H9 (cell line): Measurements from ENCODE around the gene ASTN2. TPM values are rescaled to one million over a fixed set of nuclear protein-coding genes. Genes with fewer than 3 reads are reported as not detected.

Source experiments
- DNase-seq: peaks from one replicate; pipeline ENCODE4 v3.0.0-alpha.2; 2017
- H2AFZ ChIP-seq: one replicate; pipeline ENCODE4 v1.6.1; 2013; ENCODE audit warnings: mild to moderate bottlenecking, low read length, control low read depth, moderate library complexity
- H2AK5ac ChIP-seq: 2 replicates; pipeline ENCODE4 v1.6.1; 2013; ENCODE audit warnings: low read length, control low read depth, mixed read lengths; ENCODE audit not compliant: insufficient read length
- H2BK120ac ChIP-seq: one replicate; pipeline ENCODE4 v1.6.1; 2013; ENCODE audit warnings: low read depth, mild to moderate bottlenecking, low read length, control low read depth, inconsistent platforms; ENCODE audit not compliant: poor library complexity, severe bottlenecking
- H2BK12ac ChIP-seq: 2 replicates; pipeline ENCODE4 v1.6.1; 2013; ENCODE audit warnings: low read length, control low read depth, mixed read lengths, low read depth; ENCODE audit not compliant: insufficient read length
- H2BK15ac ChIP-seq: 2 replicates; pipeline ENCODE4 v1.6.1; 2013; ENCODE audit warnings: low read depth, low read length, control low read depth
- H2BK20ac ChIP-seq: one replicate; pipeline ENCODE4 v1.6.1; 2013; ENCODE audit warnings: low read depth, mild to moderate bottlenecking, low read length, control low read depth, inconsistent platforms; ENCODE audit not compliant: poor library complexity, severe bottlenecking
- H2BK5ac ChIP-seq: 2 replicates; pipeline ENCODE4 v1.6.1; 2013; ENCODE audit warnings: low read length, control low read depth, mixed read lengths; ENCODE audit not compliant: insufficient read length
- H3K14ac ChIP-seq: 2 replicates; pipeline ENCODE4 v1.6.1; 2013; ENCODE audit warnings: low read length, control low read depth; ENCODE audit not compliant: insufficient read depth
- H3K18ac ChIP-seq: 2 replicates; pipeline ENCODE4 v1.6.1; 2013; ENCODE audit warnings: low read depth, mild to moderate bottlenecking, mixed read lengths, low read length, control low read depth; ENCODE audit not compliant: insufficient read length
- H3K23ac ChIP-seq: 2 replicates; pipeline ENCODE4 v1.6.1; 2013; ENCODE audit warnings: low read length, control low read depth, mixed read lengths, low read depth; ENCODE audit not compliant: insufficient read length
- H3K23me2 ChIP-seq: 2 replicates; pipeline ENCODE4 v1.6.1; 2013; ENCODE audit warnings: low read depth, mild to moderate bottlenecking, mixed read lengths, low read length, control low read depth; ENCODE audit not compliant: insufficient read length, poor library complexity, severe bottlenecking
- H3K27ac ChIP-seq: 2 replicates; pipeline ENCODE4 v1.5.1; 2013; ENCODE audit warnings: low read length, control low read depth, mixed read lengths, low read depth; ENCODE audit not compliant: insufficient read length
- H3K27me3 ChIP-seq: 2 replicates; pipeline ENCODE4 v1.6.1; 2013; ENCODE audit warnings: low read length, control low read depth, inconsistent platforms; ENCODE audit not compliant: insufficient read depth
- H3K4ac ChIP-seq: 2 replicates; pipeline ENCODE4 v1.6.1; 2013; ENCODE audit warnings: low read depth, mild to moderate bottlenecking, control low read depth, inconsistent platforms, low read length, moderate library complexity
- H3K4me1 ChIP-seq: 2 replicates; pipeline ENCODE4 v1.6.1; 2013; ENCODE audit warnings: low read length, control low read depth, inconsistent platforms; ENCODE audit not compliant: insufficient read depth
- H3K4me2 ChIP-seq: 2 replicates; pipeline ENCODE4 v1.6.1; 2013; ENCODE audit warnings: low read length, control low read depth, mixed read lengths; ENCODE audit not compliant: insufficient read length, insufficient read depth
- H3K56ac ChIP-seq: 2 replicates; pipeline ENCODE4 v1.6.1; 2013; ENCODE audit warnings: low read depth, mild to moderate bottlenecking, mixed read lengths, low read length, control low read depth; ENCODE audit not compliant: insufficient read length
- H3K79me1 ChIP-seq: 2 replicates; pipeline ENCODE4 v1.6.1; 2013; ENCODE audit warnings: low read depth, mild to moderate bottlenecking, moderate library complexity, low read length, control low read depth, inconsistent platforms; ENCODE audit not compliant: insufficient read depth, poor library complexity, severe bottlenecking
- H3K79me2 ChIP-seq: 2 replicates; pipeline ENCODE4 v1.6.1; 2013; ENCODE audit warnings: low read length, control low read depth, inconsistent platforms; ENCODE audit not compliant: insufficient read depth
- H3K9ac ChIP-seq: 2 replicates; pipeline ENCODE4 v1.6.1; 2013; ENCODE audit warnings: low read length, control low read depth, mixed read lengths; ENCODE audit not compliant: insufficient read length; ENCODE audit errors: extremely low read depth
- H3K9me3 ChIP-seq: one replicate; pipeline ENCODE4 v1.6.1; 2013; ENCODE audit warnings: low read depth, low read length, inconsistent platforms; ENCODE audit not compliant: control insufficient read depth
- H3T11ph ChIP-seq: one replicate; pipeline ENCODE4 v1.6.1; 2013; ENCODE audit warnings: mild to moderate bottlenecking, low read length, control low read depth, inconsistent platforms
- H4K20me1 ChIP-seq: one replicate; pipeline ENCODE4 v1.6.1; 2013; ENCODE audit not compliant: control insufficient read depth, insufficient read length, insufficient read depth
- H4K5ac ChIP-seq: 2 replicates; pipeline ENCODE4 v1.6.1; 2013; ENCODE audit warnings: low read depth, mild to moderate bottlenecking, mixed read lengths, low read length, control low read depth; ENCODE audit not compliant: insufficient read length
- H4K8ac ChIP-seq: replicated peaks from 2 replicates; pipeline ENCODE4 v1.6.1; 2013; ENCODE audit warnings: low read length, control low read depth, mixed read lengths, low read depth; ENCODE audit not compliant: insufficient read length
- H4K91ac ChIP-seq: 2 replicates; pipeline ENCODE4 v1.6.1; 2013; ENCODE audit warnings: low read depth, mild to moderate bottlenecking, moderate library complexity, mixed read lengths, low read length, control low read depth; ENCODE audit not compliant: insufficient read length
- H3K27ac Mint-ChIP-seq, 3 experiments: 2 replicates in 2 of 3; 3 replicates in 1 of 3; pipeline ENCODE4 v1.8.0; 2020 to 2021; ENCODE audit warnings: mixed read lengths in 3 of 3, mild to moderate bottlenecking in 1 of 3, moderate library complexity in 1 of 3
- H3K27me3 Mint-ChIP-seq: 2 replicates; pipeline ENCODE4 v1.8.0; 2021; ENCODE audit warnings: low read depth, mild to moderate bottlenecking, moderate library complexity, mixed read lengths
- H3K36me3 Mint-ChIP-seq, 3 experiments: 2 replicates in 2 of 3; 3 replicates in 1 of 3; pipeline ENCODE4 v1.8.0; 2020 to 2021; ENCODE audit warnings: low read depth in 3 of 3, mixed read lengths in 3 of 3; ENCODE audit not compliant: insufficient read depth in 1 of 3
- H3K4me1 Mint-ChIP-seq, 2 experiments: 2 replicates each; pipeline ENCODE4 v1.8.0; 2020; ENCODE audit warnings: mixed read lengths in 2 of 2
- H3K4me3 Mint-ChIP-seq, 2 experiments: 2 replicates in 1 of 2; 3 replicates in 1 of 2; pipeline ENCODE4 v1.8.0; 2020 to 2021; ENCODE audit warnings: mild to moderate bottlenecking in 2 of 2, mixed read lengths in 2 of 2, moderate library complexity in 1 of 2
- H3K9me3 Mint-ChIP-seq, 2 experiments: 2 replicates in 1 of 2; 3 replicates in 1 of 2; pipeline ENCODE4 v1.8.0; 2020; ENCODE audit warnings: mild to moderate bottlenecking in 2 of 2, mixed read lengths in 2 of 2, moderate library complexity in 1 of 2
- WGBS: extraction: QIAGEN DNeasy Blood & Tissue Kit; methylation state at CpG from one replicate; pipeline ENCODE4 v1.1.7; 2013; ENCODE audit warnings: missing lambda C conversion rate, low lambda C conversion rate, mixed read lengths; ENCODE audit not compliant: insufficient read length; ENCODE audit errors: extremely low coverage; 5-methylcytosine and 5-hydroxymethylcytosine counted together
- total RNA-seq: library from RNA; stranded (reverse); gene quantifications from 2 replicates; pipeline ENCODE4 v1.2.1, GENCODE V29; 2021
- TF ChIP-seq, protein P1 (sequence below): fragments of 200-600 bp; sonication (generic); conservative IDR thresholded peaks from 3 replicates; pipeline ENCODE4 v1.8.0; 2021; ENCODE audit warnings: antibody characterized with exemption, mild to moderate bottlenecking

Gene ASTN2
- total RNA-seq, 1 experiment from 2014 or later = 9.7 TPM

DNA sequence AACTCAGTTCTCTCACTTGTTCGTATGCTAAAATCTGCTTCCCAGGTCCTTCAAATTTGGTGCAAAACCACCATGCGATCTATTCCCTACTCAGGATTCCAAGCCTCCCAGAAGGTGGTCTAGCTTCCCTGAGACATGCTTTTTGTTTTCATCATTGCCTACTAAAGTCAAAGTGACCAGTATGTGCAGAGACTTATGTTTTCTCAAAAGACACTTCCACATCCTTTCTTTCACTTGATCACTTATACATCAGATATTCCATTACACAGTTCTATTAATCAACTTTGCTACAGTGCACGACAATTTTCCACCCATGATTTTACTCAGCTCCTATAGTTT lies 1019.2 kb downstream of the ASTN2 start:
- no peak overlapping the region for H3T11ph ChIP-seq
- H2AK5ac ChIP-seq = no peak overlapping the region
- H4K5ac ChIP-seq = no peak overlapping the region
- H3K4me1 ChIP-seq = no peaks in the 10 kb centered on the region
- no peaks in the 10 kb centered on the region for H4K20me1 ChIP-seq
- no peak overlapping the region for H2BK20ac ChIP-seq
- no peaks in the 10 kb centered on the region for H3K9me3 ChIP-seq
- no peak overlapping the region for H2BK120ac ChIP-seq
- no peak overlapping the region for H4K8ac ChIP-seq
- no peak overlapping the region for H3K23ac ChIP-seq
- no peak overlapping the region for H2AFZ ChIP-seq
- Mint-ChIP-seq H3K27me3 (no peaks in the 10 kb centered on the region), H3K4me3 (no peak overlapping the region), H3K36me3 (no peaks in the 10 kb centered on the region), H3K4me1 (peaks cover 8% of the 10 kb centered on the region in 2 experiments; a peak in 3 of 4 replicates), H3K9me3 (no peaks in the 10 kb centered on the region), H3K27ac (no peak overlapping the region)
- whole genome bisulfite sequencing = no CpG with 5 or more reads among the region's 3 CpGs
- H3K56ac ChIP-seq = no peak overlapping the region
- no peak overlapping the region for H3K4me2 ChIP-seq
- TF ChIP-seq, protein P1, sequence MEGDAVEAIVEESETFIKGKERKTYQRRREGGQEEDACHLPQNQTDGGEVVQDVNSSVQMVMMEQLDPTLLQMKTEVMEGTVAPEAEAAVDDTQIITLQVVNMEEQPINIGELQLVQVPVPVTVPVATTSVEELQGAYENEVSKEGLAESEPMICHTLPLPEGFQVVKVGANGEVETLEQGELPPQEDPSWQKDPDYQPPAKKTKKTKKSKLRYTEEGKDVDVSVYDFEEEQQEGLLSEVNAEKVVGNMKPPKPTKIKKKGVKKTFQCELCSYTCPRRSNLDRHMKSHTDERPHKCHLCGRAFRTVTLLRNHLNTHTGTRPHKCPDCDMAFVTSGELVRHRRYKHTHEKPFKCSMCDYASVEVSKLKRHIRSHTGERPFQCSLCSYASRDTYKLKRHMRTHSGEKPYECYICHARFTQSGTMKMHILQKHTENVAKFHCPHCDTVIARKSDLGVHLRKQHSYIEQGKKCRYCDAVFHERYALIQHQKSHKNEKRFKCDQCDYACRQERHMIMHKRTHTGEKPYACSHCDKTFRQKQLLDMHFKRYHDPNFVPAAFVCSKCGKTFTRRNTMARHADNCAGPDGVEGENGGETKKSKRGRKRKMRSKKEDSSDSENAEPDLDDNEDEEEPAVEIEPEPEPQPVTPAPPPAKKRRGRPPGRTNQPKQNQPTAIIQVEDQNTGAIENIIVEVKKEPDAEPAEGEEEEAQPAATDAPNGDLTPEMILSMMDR = no peak
- H3K27me3 ChIP-seq = no peaks in the 10 kb centered on the region
- DNase-seq = no peak
- no peak overlapping the region for H3K4ac ChIP-seq
- no peak overlapping the region for H3K27ac ChIP-seq
- no peak overlapping the region for H3K9ac ChIP-seq
- no peaks in the 10 kb centered on the region for H3K79me2 ChIP-seq
- H3K79me1 ChIP-seq = no peaks in the 10 kb centered on the region
- no peaks in the 10 kb centered on the region for H3K23me2 ChIP-seq
- H2BK15ac ChIP-seq = no peak overlapping the region
- no peak overlapping the region for H2BK5ac ChIP-seq
- H3K14ac ChIP-seq = no peak overlapping the region
- H3K18ac ChIP-seq = no peak overlapping the region
- no peak overlapping the region for H2BK12ac ChIP-seq
- no peak overlapping the region for H4K91ac ChIP-seq
